KMS-11 (cell line): ENCODE measurements around the gene TAF4.
A peak's percentile ranks its signal among the peaks of the same experiment; 100 is the strongest.
"Not testable (repeated sequence)": the region's sequence is repeated elsewhere in the genome, so short reads cannot be mapped to it uniquely, and the experiment has no call there.

Source experiments
- H2AFZ ChIP-seq: fragments of 200-600 bp; sonication (generic); 2 replicates; pipeline ENCODE4 v1.6.1; 2016; ENCODE audit warnings: antibody characterized with exemption, mixed run types, low read depth
- H3K27ac ChIP-seq: fragments of 200-600 bp; sonication (generic); 2 replicates; pipeline ENCODE4 v1.6.1; 2016; ENCODE audit warnings: mild to moderate bottlenecking, mixed run types
- H3K27me3 ChIP-seq: fragments of 200-600 bp; sonication (generic); 2 replicates; pipeline ENCODE4 v1.6.1; 2017; ENCODE audit warnings: mild to moderate bottlenecking, low read depth, mixed run types, moderate library complexity; ENCODE audit not compliant: insufficient read depth
- H3K36me3 ChIP-seq: fragments of 200-600 bp; sonication (generic); 2 replicates; pipeline ENCODE4 v1.6.1; 2017; ENCODE audit warnings: mild to moderate bottlenecking, mixed run types; ENCODE audit not compliant: insufficient read depth
- H3K4me1 ChIP-seq: fragments of 200-600 bp; sonication (generic); 2 replicates; pipeline ENCODE4 v1.6.1; 2016; ENCODE audit warnings: mild to moderate bottlenecking, low read depth, mixed run types; ENCODE audit not compliant: poor library complexity, severe bottlenecking
- H3K4me2 ChIP-seq: fragments of 200-600 bp; sonication (generic); 2 replicates; pipeline ENCODE4 v1.7.0; 2016; ENCODE audit warnings: mild to moderate bottlenecking, mixed run types
- H3K4me3 ChIP-seq: fragments of 200-600 bp; sonication (generic); IDR thresholded peaks from 2 replicates; pipeline ENCODE4 v1.6.1; 2017; ENCODE audit warnings: low read depth, low read length, mixed read lengths; ENCODE audit not compliant: insufficient read depth
- H3K79me2 ChIP-seq: fragments of 200-600 bp; sonication (generic); 2 replicates; pipeline ENCODE4 v1.6.1; 2016; ENCODE audit warnings: low read depth, mixed run types; ENCODE audit not compliant: insufficient read depth
- H3K9ac ChIP-seq: fragments of 200-600 bp; sonication (generic); 2 replicates; pipeline ENCODE4 v1.6.1; 2016; ENCODE audit warnings: mild to moderate bottlenecking, mixed run types
- H4K20me1 ChIP-seq: fragments of 200-600 bp; sonication (generic); 2 replicates; pipeline ENCODE4 v1.6.1; 2016; ENCODE audit warnings: mild to moderate bottlenecking, mixed run types; ENCODE audit not compliant: insufficient read depth
- CTCF ChIP-seq: fragments of 200-600 bp; sonication (generic); conservative IDR thresholded peaks from 2 replicates; pipeline ENCODE4 v1.6.1; 2017; ENCODE audit warnings: low read depth, mild to moderate bottlenecking, antibody characterized with exemption, low read length, moderate library complexity, mixed read lengths

Gene TAF4

GRCh38 chr20:61982951-61983315, 82.7 kb downstream of the TAF4 start:
- Histone ChIP-seq H3K27ac (no peak overlapping the region), H3K4me3 (no peak overlapping the region), H3K36me3 (peaks cover 3% of the 10 kb centered on the region; the same call in 1 of the 2 replicates), H3K27me3 (no peaks in the 10 kb centered on the region), H3K9ac (no peak overlapping the region), H3K79me2 (no peaks in the 10 kb centered on the region), H3K4me1 (no peaks in the 10 kb centered on the region), H2AFZ (no peak overlapping the region), H4K20me1 (no peaks in the 10 kb centered on the region), H3K4me2 (no peak overlapping the region)
- no peak for TF ChIP-seq CTCF

GRCh38 chr20:61982191-61982950, 83.3 kb downstream of the TAF4 start:
- H3K79me2 ChIP-seq = no peaks in the 10 kb centered on the region
- H2AFZ ChIP-seq = no peak overlapping the region
- no peak overlapping the region for H3K4me3 ChIP-seq
- no peaks in the 10 kb centered on the region for H3K4me1 ChIP-seq
- no peaks in the 10 kb centered on the region for H3K27me3 ChIP-seq
- H3K27ac ChIP-seq = no peak overlapping the region
- H4K20me1 ChIP-seq = no peaks in the 10 kb centered on the region
- no peak for TF ChIP-seq CTCF
- H3K9ac ChIP-seq = no peak overlapping the region
- H3K36me3 ChIP-seq = peaks cover 3% of the 10 kb centered on the region; the same call in 1 of the 2 replicates
- no peak overlapping the region for H3K4me2 ChIP-seq

GRCh38 chr20:61981691-61982090, 84.0 kb downstream of the TAF4 start:
- H3K4me3 ChIP-seq, H2AFZ ChIP-seq, H4K20me1 ChIP-seq, H3K27ac ChIP-seq, H3K27me3 ChIP-seq, H3K4me2 ChIP-seq, H3K79me2 ChIP-seq, H3K4me1 ChIP-seq, H3K9ac ChIP-seq, H3K36me3 ChIP-seq: not testable (repeated sequence)

GRCh38 chr20:61980647-61981583, 84.8 kb downstream of the TAF4 start:
- Histone ChIP-seq H3K9ac (no peak overlapping the region), H3K4me3 (no peak overlapping the region), H3K4me2 (no peak overlapping the region), H3K36me3 (0 out of 2 replicates have a peak, but pooled peaks cover 5% of the 10 kb centered on the region), H3K27me3 (no peaks in the 10 kb centered on the region), H3K4me1 (no peaks in the 10 kb centered on the region), H3K27ac (no peak overlapping the region), H3K79me2 (no peaks in the 10 kb centered on the region), H4K20me1 (no peaks in the 10 kb centered on the region), H2AFZ (no peak overlapping the region)
- peak; percentile 69 for TF ChIP-seq CTCF
